GM08714 (cell line): Measurements from ENCODE around the gene TBC1D2.

Experiments used
- H3K4me3 ChIP-seq: fragments of 200-500 bp; sonication (Bioruptor generic); 2 replicates; pipeline ENCODE4 v1.5.1; 2014; ENCODE audit warnings: mild to moderate bottlenecking, low read length, inconsistent platforms
- ZNF274 ChIP-seq: IDR thresholded peaks from 2 replicates; pipeline ENCODE4 v1.6.1; 2012; ENCODE audit warnings: mild to moderate bottlenecking, low read depth, low read length

Gene TBC1D2, protein sequence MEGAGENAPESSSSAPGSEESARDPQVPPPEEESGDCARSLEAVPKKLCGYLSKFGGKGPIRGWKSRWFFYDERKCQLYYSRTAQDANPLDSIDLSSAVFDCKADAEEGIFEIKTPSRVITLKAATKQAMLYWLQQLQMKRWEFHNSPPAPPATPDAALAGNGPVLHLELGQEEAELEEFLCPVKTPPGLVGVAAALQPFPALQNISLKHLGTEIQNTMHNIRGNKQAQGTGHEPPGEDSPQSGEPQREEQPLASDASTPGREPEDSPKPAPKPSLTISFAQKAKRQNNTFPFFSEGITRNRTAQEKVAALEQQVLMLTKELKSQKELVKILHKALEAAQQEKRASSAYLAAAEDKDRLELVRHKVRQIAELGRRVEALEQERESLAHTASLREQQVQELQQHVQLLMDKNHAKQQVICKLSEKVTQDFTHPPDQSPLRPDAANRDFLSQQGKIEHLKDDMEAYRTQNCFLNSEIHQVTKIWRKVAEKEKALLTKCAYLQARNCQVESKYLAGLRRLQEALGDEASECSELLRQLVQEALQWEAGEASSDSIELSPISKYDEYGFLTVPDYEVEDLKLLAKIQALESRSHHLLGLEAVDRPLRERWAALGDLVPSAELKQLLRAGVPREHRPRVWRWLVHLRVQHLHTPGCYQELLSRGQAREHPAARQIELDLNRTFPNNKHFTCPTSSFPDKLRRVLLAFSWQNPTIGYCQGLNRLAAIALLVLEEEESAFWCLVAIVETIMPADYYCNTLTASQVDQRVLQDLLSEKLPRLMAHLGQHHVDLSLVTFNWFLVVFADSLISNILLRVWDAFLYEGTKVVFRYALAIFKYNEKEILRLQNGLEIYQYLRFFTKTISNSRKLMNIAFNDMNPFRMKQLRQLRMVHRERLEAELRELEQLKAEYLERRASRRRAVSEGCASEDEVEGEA

DNA sequence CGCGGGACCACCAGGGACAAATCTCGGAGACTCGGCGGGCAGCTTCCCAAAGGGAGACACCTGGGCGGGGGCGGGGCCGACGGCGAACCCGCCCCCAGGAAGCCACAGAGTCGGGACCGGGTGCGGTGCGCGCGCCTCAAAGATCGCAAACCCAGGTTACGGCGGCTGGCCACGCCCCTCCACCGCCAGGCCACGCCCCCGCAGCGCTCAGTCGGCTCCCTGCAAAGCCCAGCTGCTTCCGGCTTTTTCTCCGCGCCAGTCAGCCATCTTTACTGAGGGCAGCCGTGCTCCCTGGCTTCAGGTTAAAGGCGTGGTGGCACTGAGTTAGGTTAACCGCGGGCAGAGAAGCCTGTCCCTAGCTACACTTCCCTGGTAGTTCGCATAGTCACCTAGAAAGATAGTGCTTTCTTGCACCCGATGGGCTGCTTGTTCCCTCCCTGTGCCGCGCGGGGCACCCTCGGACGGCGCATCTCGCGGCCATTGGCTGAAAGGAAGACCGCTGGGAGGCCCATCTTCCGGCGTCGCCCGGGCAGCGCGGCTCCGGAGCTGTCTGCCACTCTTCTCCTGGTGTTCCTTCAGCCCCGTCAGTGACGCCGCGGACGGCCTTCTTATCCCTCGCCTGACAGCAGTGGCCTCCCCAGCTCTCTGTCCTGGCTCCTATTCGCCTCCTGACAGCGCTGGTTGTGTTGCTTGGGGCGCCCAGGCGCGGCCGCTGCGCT lies at the start of gene TBC1D2:
TBC1D2 (minus strand) TSS at position 72 of the 719 bp plus-strand sequence. CDS start 108 bp downstream, outside the sequence.
- no peak for TF ChIP-seq ZNF274
- H3K4me3 ChIP-seq = peak within 1 kb of the TSS; percentile 75

DNA sequence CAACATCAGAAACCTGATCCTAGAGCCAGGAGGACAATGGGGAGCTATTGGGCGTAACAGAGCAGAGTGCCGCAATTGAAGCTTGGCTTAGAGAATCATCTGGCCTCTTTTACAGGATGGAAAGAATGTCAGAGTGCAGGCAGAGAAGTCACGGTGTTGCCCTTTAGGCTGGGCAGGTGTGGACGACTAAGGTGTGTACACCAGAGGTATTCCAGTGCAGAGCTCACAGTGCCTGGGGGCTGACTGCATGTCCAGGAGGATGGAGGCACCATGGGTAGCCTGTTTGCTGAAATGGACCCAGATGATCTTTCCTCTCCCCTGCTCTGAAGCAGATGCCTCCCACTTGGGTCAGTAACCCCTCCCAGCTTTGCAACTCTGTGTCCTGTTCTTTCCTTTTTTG lies 48.9 kb upstream of the TBC1D2 start:
- H3K4me3 ChIP-seq = no peak overlapping the region
- no peak for TF ChIP-seq ZNF274

DNA sequence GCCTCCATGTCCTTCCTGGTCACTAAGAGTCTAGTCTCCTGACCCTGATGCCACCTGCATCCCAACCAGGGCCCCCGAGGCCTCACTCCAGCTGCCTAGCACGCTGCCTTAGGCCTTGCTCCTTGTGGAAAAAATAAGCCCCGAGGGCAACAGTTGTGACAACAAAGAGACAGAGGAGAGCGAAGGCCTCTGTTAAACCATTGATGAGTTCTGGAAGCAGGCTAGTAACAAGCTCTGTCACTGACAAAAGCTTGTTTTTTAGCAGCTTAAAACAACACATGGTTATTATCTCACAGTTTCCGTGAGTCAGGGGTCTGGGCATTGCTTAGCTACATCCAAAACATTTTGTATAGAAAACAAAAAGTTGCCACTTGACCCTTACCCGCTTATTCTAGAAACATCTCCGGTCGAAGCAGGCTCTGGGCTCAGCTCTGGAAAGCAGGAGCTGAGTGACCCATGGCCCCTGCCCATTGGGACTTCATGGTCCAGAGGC lies 48.2 kb upstream of the TBC1D2 start:
- no peak for TF ChIP-seq ZNF274
- no peak overlapping the region for H3K4me3 ChIP-seq

GRCh38 chr9:98302938-98303632 lies 47.6 kb upstream of the TBC1D2 start:
- no peak overlapping the region for H3K4me3 ChIP-seq
- no peak for TF ChIP-seq ZNF274

GRCh38 chr9:98302150-98302549 lies 46.7 kb upstream of the TBC1D2 start:
- no peak for TF ChIP-seq ZNF274

GRCh38 chr9:98300611-98301010 lies 45.2 kb upstream of the TBC1D2 start:
- no peak overlapping the region for H3K4me3 ChIP-seq
- TF ChIP-seq ZNF274 = no peak

More at GRCh38 chr9:98302150-98302549, 46.7 kb upstream of the TBC1D2 start:
- H3K4me3 ChIP-seq = no peak overlapping the region

GRCh38 chr9:98298476-98298875 lies 43.0 kb upstream of the TBC1D2 start:
- TF ChIP-seq ZNF274 = no peak
- no peak overlapping the region for H3K4me3 ChIP-seq

GRCh38 chr9:98295824-98296223 lies 40.4 kb upstream of the TBC1D2 start:
- no peak overlapping the region for H3K4me3 ChIP-seq
- TF ChIP-seq ZNF274 = no peak

GRCh38 chr9:98291820-98292219 lies 36.4 kb upstream of the TBC1D2 start:
- no peak for TF ChIP-seq ZNF274
- no peak overlapping the region for H3K4me3 ChIP-seq

GRCh38 chr9:98290411-98290810 lies 35.0 kb upstream of the TBC1D2 start:
- no peak for TF ChIP-seq ZNF274
- H3K4me3 ChIP-seq = no peak overlapping the region

- H3K4me3 ChIP-seq = no peak overlapping the region
- no peak for TF ChIP-seq ZNF274
Observed at GRCh38 chr9:98289614-98290201, 34.3 kb upstream of the TBC1D2 start.

- TF ChIP-seq ZNF274 = no peak
- H3K4me3 ChIP-seq = no peak overlapping the region
Observed at GRCh38 chr9:98288881-98289280, 33.4 kb upstream of the TBC1D2 start.

DNA sequence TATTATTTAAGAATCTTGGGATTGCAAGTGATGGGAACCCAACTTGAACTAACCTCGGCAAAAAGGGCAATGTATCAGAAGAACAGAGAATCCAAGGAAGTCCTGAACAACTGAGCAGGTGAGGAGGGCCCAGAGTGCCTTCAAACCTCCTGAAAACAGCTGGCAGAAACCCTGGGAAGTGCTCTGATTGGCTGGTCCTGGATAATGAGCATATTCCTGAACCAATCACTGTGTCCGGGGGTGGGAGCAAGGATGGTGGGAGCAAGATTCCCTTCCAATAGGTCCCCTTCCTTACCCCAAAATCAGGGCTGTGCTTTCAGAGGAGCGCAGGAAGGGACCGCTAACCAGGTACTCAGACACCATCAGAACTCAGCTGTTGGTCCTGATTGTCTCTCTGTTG lies 31.9 kb upstream of the TBC1D2 start:
- no peak overlapping the region for H3K4me3 ChIP-seq
- no peak for TF ChIP-seq ZNF274
